HepG2 (cell line): ENCODE data around the gene SLC22A23. TPM values are rescaled to one million over a fixed set of nuclear protein-coding genes. Genes with fewer than 3 reads are reported as not detected.

Source experiments
- HOXD1 ChIP-seq: sonication (generic); formaldehyde crosslinking; IDR thresholded peaks from 2 replicates; pipeline ENCODE4 v1.5.0; 2020; ENCODE audit warnings: missing genetic modification reagents
- KDM4B ChIP-seq: sonication (generic); formaldehyde crosslinking; IDR thresholded peaks from 2 replicates; pipeline ENCODE4 v1.4.0; 2020; ENCODE audit warnings: missing genetic modification reagents
- MTA1 ChIP-seq: sonication (generic); formaldehyde crosslinking; IDR thresholded peaks from 2 replicates; pipeline ENCODE4 v1.4.0; 2020; ENCODE audit warnings: missing genetic modification reagents, mild to moderate bottlenecking, borderline replicate concordance
- SP5 ChIP-seq: IDR thresholded peaks from 2 replicates; pipeline ENCODE4 v1.6.1; 2016; ENCODE audit warnings: low read depth, borderline replicate concordance
- SRF ChIP-seq: IDR thresholded peaks from 2 replicates; pipeline ENCODE4 v1.6.1; 2011; ENCODE audit warnings: mild to moderate bottlenecking, low read depth, low read length, moderate library complexity
- ZKSCAN1 ChIP-seq: fragments of 150-350 bp; IDR thresholded peaks from 2 replicates; pipeline ENCODE4 v1.6.1; 2014; ENCODE audit warnings: low read length
- polyA plus RNA-seq, 8 experiments: library from polyadenylated mRNA; depleted of rRNA in 3 of 8; stranded (reverse) in 7 of 8; unstranded in 1 of 8; fragments of >200 nt; fragmentation: Illumina TruSeq in 4 of 8; extraction: Trizol in 4 of 8; gene quantifications; 2 replicates each; pipeline versions ENCODE4 v1.2.1 to v1.2.3, GENCODE V29; 2011 to 2016; ENCODE audit warnings: low read depth in 4 of 8, missing spikeins in 1 of 8, mixed read lengths in 1 of 8; ENCODE audit not compliant: insufficient read depth in 1 of 8
- total RNA-seq, 5 experiments: library from RNA; depleted of rRNA; stranded (reverse); fragments of >200 nt; fragmentation: Illumina TruSeq; extraction: Trizol; gene quantifications; 2 replicates each; pipeline ENCODE4 v1.2.3, GENCODE V29; 2016; ENCODE audit warnings: low read depth in 1 of 5
- TF ChIP-seq, protein P1 (sequence below): sonication (generic); formaldehyde crosslinking; IDR thresholded peaks from 2 replicates; pipeline ENCODE4 v1.8.1; 2022; ENCODE audit warnings: low read depth, mild to moderate bottlenecking, missing genetic modification reagents
- TF ChIP-seq, protein P2 (sequence below): sonication (generic); formaldehyde crosslinking; IDR thresholded peaks from 2 replicates; pipeline ENCODE4 v1.4.0; 2020; ENCODE audit warnings: missing genetic modification reagents
- TF ChIP-seq, protein P3 (sequence below): sonication (generic); formaldehyde crosslinking; IDR thresholded peaks from 2 replicates; pipeline ENCODE4 v1.5.0; 2020; ENCODE audit warnings: missing genetic modification reagents
- TF ChIP-seq, protein P4 (sequence below): fragments of 450-650 bp; IDR thresholded peaks from 2 replicates; pipeline ENCODE4 v1.6.1; 2016
- TF ChIP-seq, protein P5 (sequence below): sonication (generic); formaldehyde crosslinking; conservative IDR thresholded peaks from 2 replicates; pipeline ENCODE4 v1.4.0; 2020; ENCODE audit warnings: missing genetic modification reagents
- TF ChIP-seq, protein P6 (sequence below): sonication (generic); formaldehyde crosslinking; IDR thresholded peaks from 2 replicates; pipeline ENCODE4 v1.4.0; 2020; ENCODE audit warnings: missing genetic modification reagents, mild to moderate bottlenecking, borderline replicate concordance
- TF ChIP-seq, protein P7 (sequence below): IDR thresholded peaks from 2 replicates; pipeline ENCODE4 v1.6.1; 2012; ENCODE audit warnings: low read depth, low read length, improper control_type of control experiment

The SLC22A23 gene
- total and polyA plus RNA-seq, 2 of the 13 experiments (the other 11 are each of a cell fraction or from before 2014, with no cell fraction given) = 11.8 to 17.5 TPM

DNA sequence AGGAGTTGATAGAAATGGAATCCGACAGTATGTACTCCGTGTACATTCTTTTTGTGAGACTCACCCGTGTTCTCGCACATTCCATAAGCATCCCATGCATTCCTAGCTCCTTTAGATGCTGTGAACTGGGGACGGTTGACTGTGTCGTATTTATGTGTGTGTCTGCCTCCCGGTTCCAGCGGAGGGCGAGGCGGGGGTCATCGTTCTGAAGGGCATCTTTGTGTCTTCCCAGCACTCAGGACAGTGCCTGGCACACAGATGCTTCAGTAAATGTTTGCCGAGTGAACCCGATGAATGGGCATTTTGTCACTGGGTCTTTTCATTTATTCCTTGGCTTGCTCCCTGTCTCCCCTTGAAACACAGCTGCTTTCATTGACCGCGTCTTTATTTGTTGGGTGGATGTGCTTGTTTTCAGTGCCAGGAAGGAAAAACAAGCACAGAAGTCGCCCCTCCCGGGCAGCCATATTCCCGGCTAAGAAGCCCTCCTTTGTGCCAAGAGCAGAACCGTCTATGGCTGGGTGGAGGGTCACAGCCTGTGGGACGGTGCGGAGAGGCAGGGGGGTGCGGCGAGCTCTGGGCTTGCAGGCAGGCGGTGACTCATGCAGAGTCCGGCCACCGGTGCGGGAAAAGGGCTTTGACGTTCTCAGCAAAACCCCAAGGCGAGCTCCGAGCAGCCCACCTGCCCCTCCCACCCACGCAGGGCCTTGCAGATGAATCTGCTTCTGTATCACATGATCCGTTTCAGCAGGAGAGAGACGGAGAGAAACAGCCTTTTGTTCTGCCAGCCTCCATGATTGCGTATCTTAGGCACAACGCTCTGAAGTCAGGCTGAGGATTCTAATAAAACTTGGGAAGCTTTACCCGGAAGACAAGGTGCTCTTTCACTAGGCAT lies 209.3 kb downstream of the SLC22A23 start (continued):
- TF ChIP-seq, protein P1, sequence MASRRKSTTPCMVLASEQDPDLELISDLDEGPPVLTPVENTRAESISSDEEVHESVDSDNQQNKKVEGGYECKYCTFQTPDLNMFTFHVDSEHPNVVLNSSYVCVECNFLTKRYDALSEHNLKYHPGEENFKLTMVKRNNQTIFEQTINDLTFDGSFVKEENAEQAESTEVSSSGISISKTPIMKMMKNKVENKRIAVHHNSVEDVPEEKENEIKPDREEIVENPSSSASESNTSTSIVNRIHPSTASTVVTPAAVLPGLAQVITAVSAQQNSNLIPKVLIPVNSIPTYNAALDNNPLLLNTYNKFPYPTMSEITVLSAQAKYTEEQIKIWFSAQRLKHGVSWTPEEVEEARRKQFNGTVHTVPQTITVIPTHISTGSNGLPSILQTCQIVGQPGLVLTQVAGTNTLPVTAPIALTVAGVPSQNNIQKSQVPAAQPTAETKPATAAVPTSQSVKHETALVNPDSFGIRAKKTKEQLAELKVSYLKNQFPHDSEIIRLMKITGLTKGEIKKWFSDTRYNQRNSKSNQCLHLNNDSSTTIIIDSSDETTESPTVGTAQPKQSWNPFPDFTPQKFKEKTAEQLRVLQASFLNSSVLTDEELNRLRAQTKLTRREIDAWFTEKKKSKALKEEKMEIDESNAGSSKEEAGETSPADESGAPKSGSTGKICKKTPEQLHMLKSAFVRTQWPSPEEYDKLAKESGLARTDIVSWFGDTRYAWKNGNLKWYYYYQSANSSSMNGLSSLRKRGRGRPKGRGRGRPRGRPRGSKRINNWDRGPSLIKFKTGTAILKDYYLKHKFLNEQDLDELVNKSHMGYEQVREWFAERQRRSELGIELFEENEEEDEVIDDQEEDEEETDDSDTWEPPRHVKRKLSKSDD = no peak
- TF ChIP-seq, protein P2, sequence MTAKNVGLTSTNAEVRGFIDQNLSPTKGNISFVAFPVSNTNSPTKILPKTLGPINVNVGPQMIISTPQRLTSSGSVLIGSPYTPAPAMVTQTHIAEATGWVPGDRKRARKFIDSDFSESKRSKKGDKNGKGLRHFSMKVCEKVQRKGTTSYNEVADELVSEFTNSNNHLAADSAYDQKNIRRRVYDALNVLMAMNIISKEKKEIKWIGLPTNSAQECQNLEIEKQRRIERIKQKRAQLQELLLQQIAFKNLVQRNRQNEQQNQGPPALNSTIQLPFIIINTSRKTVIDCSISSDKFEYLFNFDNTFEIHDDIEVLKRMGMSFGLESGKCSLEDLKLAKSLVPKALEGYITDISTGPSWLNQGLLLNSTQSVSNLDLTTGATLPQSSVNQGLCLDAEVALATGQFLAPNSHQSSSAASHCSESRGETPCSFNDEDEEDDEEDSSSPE (CRISPR knock-in tag) = no peak
- TF ChIP-seq, protein P3, sequence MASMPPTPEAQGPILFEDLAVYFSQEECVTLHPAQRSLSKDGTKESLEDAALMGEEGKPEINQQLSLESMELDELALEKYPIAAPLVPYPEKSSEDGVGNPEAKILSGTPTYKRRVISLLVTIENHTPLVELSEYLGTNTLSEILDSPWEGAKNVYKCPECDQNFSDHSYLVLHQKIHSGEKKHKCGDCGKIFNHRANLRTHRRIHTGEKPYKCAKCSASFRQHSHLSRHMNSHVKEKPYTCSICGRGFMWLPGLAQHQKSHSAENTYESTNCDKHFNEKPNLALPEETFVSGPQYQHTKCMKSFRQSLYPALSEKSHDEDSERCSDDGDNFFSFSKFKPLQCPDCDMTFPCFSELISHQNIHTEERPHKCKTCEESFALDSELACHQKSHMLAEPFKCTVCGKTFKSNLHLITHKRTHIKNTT = no peak
- TF ChIP-seq ZKSCAN1 (no peak), SRF (no peak), HOXD1 (CRISPR knock-in tag) (peak; percentile 63; the same call in 1 of the 2 replicates), SP5 (CRISPR knock-in tag) (0 out of 2 replicates have a peak, but pooled peaks have one; percentile 22), KDM4B (CRISPR knock-in tag) (peak; percentile 11; the same call in 1 of the 2 replicates), MTA1 (CRISPR knock-in tag) (no peak)
- TF ChIP-seq, protein P4, sequence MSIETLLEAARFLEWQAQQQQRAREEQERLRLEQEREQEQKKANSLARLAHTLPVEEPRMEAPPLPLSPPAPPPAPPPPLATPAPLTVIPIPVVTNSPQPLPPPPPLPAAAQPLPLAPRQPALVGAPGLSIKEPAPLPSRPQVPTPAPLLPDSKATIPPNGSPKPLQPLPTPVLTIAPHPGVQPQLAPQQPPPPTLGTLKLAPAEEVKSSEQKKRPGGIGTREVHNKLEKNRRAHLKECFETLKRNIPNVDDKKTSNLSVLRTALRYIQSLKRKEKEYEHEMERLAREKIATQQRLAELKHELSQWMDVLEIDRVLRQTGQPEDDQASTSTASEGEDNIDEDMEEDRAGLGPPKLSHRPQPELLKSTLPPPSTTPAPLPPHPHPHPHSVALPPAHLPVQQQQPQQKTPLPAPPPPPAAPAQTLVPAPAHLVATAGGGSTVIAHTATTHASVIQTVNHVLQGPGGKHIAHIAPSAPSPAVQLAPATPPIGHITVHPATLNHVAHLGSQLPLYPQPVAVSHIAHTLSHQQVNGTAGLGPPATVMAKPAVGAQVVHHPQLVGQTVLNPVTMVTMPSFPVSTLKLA = no peak
- TF ChIP-seq, protein P5, sequence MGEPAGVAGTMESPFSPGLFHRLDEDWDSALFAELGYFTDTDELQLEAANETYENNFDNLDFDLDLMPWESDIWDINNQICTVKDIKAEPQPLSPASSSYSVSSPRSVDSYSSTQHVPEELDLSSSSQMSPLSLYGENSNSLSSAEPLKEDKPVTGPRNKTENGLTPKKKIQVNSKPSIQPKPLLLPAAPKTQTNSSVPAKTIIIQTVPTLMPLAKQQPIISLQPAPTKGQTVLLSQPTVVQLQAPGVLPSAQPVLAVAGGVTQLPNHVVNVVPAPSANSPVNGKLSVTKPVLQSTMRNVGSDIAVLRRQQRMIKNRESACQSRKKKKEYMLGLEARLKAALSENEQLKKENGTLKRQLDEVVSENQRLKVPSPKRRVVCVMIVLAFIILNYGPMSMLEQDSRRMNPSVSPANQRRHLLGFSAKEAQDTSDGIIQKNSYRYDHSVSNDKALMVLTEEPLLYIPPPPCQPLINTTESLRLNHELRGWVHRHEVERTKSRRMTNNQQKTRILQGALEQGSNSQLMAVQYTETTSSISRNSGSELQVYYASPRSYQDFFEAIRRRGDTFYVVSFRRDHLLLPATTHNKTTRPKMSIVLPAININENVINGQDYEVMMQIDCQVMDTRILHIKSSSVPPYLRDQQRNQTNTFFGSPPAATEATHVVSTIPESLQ (CRISPR knock-in tag) = no peak
- TF ChIP-seq, protein P6, sequence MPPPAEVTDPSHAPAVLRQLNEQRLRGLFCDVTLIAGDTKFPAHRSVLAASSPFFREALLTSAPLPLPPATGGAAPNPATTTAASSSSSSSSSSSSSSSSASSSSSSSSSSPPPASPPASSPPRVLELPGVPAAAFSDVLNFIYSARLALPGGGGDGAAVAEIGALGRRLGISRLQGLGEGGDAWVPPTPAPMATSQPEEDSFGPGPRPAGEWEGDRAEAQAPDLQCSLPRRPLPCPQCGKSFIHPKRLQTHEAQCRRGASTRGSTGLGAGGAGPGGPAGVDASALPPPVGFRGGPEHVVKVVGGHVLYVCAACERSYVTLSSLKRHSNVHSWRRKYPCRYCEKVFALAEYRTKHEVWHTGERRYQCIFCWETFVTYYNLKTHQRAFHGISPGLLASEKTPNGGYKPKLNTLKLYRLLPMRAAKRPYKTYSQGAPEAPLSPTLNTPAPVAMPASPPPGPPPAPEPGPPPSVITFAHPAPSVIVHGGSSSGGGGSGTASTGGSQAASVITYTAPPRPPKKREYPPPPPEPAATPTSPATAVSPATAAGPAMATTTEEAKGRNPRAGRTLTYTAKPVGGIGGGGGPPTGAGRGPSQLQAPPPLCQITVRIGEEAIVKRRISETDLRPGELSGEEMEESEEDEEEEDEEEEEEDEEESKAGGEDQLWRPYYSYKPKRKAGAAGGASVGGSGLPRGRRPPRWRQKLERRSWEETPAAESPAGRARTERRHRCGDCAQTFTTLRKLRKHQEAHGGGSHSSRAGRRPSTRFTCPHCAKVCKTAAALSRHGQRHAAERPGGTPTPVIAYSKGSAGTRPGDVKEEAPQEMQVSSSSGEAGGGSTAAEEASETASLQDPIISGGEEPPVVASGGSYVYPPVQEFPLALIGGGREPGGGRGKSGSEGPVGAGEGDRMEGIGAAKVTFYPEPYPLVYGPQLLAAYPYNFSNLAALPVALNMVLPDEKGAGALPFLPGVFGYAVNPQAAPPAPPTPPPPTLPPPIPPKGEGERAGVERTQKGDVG (CRISPR knock-in tag) = no peak
- TF ChIP-seq, protein P7, sequence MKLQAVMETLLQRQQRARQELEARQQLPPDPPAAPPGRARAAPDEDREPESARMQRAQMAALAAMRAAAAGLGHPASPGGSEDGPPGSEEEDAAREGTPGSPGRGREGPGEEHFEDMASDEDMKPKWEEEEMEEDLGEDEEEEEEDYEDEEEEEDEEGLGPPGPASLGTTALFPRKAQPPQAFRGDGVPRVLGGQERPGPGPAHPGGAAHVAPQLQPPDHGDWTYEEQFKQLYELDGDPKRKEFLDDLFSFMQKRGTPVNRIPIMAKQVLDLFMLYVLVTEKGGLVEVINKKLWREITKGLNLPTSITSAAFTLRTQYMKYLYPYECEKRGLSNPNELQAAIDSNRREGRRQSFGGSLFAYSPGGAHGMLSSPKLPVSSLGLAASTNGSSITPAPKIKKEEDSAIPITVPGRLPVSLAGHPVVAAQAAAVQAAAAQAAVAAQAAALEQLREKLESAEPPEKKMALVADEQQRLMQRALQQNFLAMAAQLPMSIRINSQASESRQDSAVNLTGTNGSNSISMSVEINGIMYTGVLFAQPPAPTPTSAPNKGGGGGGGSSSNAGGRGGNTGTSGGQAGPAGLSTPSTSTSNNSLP = no peak
